ENCODE results near the gene NXPH4. TPM values are rescaled to one million over a fixed set of nuclear protein-coding genes. Genes with fewer than 3 reads are reported as not detected.

NXPH4 gene
- total RNA-seq, 2 experiments from 2014 or later = 5.3 to 10.5 TPM

DNA sequence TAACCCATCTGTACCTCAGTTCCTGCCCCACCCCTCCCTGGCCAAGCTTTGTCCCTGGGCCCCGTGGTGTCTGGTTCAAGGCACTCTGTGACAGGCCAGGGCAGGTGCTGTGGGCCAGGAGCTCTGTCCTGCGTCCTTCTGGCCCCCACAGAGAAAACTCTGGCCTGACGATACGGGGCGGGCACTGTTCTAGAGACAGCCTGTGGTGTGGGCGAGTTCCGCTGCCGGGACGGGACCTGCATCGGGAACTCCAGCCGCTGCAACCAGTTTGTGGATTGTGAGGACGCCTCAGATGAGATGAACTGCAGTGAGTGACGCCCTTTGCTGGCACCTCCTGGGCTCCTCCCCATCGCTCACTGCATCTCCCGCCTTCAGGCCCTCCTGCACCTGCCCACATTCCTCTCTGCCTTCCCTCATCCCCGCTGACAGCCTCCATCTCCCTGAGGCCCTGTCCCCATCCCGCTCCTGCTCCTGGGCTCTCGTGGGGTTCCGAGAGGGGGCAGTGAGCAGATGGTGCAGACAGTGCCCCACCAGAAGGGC, 22.8 kb upstream of the NXPH4 start:
- ChIA-PET CTCF (ENCODE audit: unreplicated experiment) (no interaction called here), POLR2A (no interaction called here)
- intact Hi-C loops (cut with micrococcal nuclease; ENCODE audit: unreplicated experiment) = no loop called here
- DNase-seq (ENCODE audit: low spot score) = no peak
- Histone ChIP-seq H3K4me2 (ENCODE audit: low read length) (no peak overlapping the region), H3K79me2 (ENCODE audit: insufficient read depth, low read depth, low read length) (no peaks in the 10 kb centered on the region), H3K27ac (ENCODE audit: low read depth, low read length, poor library complexity, severe bottlenecking) (no peak overlapping the region), H3K4me3 (ENCODE audit: low read depth, low read length, poor library complexity, severe bottlenecking) (no peak overlapping the region), H4K20me1 (ENCODE audit: insufficient read depth, low read length) (no peaks in the 10 kb centered on the region), H3K9me3 (ENCODE audit: low read length) (no peaks in the 10 kb centered on the region), H3K36me3 (ENCODE audit: insufficient read depth, low read length) (no peaks in the 10 kb centered on the region), H3K4me1 (ENCODE audit: insufficient read depth, low read length, poor library complexity, severe bottlenecking) (no peaks in the 10 kb centered on the region), H3K9me2 (ENCODE audit: insufficient read depth, low read length) (no peaks in the 10 kb centered on the region), H2AFZ (ENCODE audit: low read length) (no peak overlapping the region)
- BruUV-seq (replicated peaks) = no TSS peak
- TF ChIP-seq EZH2phosphoT487 (IDR thresholded peaks at IDR 0.05; ENCODE audit: borderline replicate concordance, low read depth, low read length) = no peak
- TF ChIP-seq, protein P1, sequence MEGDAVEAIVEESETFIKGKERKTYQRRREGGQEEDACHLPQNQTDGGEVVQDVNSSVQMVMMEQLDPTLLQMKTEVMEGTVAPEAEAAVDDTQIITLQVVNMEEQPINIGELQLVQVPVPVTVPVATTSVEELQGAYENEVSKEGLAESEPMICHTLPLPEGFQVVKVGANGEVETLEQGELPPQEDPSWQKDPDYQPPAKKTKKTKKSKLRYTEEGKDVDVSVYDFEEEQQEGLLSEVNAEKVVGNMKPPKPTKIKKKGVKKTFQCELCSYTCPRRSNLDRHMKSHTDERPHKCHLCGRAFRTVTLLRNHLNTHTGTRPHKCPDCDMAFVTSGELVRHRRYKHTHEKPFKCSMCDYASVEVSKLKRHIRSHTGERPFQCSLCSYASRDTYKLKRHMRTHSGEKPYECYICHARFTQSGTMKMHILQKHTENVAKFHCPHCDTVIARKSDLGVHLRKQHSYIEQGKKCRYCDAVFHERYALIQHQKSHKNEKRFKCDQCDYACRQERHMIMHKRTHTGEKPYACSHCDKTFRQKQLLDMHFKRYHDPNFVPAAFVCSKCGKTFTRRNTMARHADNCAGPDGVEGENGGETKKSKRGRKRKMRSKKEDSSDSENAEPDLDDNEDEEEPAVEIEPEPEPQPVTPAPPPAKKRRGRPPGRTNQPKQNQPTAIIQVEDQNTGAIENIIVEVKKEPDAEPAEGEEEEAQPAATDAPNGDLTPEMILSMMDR (conservative IDR thresholded peaks at IDR 0.05; ENCODE audit: low read length) = no peak

DNA sequence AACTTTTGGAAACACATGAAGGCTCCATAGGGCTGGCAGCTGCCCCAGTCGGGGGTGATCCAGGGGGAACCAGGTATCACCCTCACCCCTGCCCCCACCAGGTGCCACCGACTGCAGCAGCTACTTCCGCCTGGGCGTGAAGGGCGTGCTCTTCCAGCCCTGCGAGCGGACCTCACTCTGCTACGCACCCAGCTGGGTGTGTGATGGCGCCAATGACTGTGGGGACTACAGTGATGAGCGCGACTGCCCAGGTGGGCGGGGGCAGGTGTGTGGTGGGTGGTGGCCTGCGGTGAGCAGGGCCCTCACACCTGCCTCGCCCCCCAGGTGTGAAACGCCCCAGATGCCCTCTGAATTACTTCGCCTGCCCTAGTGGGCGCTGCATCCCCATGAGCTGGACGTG, 22.3 kb upstream of the NXPH4 start:
- no peak for DNase-seq (ENCODE audit: low spot score)
- no TSS peak for BruUV-seq (replicated peaks)
- H3K4me1 ChIP-seq (ENCODE audit: insufficient read depth, low read length, poor library complexity, severe bottlenecking) = no peaks in the 10 kb centered on the region
- no peaks in the 10 kb centered on the region for H3K79me2 ChIP-seq (ENCODE audit: insufficient read depth, low read depth, low read length)
- no peak overlapping the region for H3K27ac ChIP-seq (ENCODE audit: low read depth, low read length, poor library complexity, severe bottlenecking)
- TF ChIP-seq, protein P1 (conservative IDR thresholded peaks at IDR 0.05; ENCODE audit: low read length) = no peak
- no peak for TF ChIP-seq EZH2phosphoT487 (IDR thresholded peaks at IDR 0.05; ENCODE audit: borderline replicate concordance, low read depth, low read length)
- H2AFZ ChIP-seq (ENCODE audit: low read length) = no peak overlapping the region
- intact Hi-C loops (cut with micrococcal nuclease; ENCODE audit: unreplicated experiment) = no loop called here
- no peak overlapping the region for H3K4me3 ChIP-seq (ENCODE audit: low read depth, low read length, poor library complexity, severe bottlenecking)
- no peaks in the 10 kb centered on the region for H3K9me2 ChIP-seq (ENCODE audit: insufficient read depth, low read length)
- H3K36me3 ChIP-seq (ENCODE audit: insufficient read depth, low read length) = no peaks in the 10 kb centered on the region
- no peaks in the 10 kb centered on the region for H3K9me3 ChIP-seq (ENCODE audit: low read length)
- CTCF ChIA-PET (ENCODE audit: unreplicated experiment) = no interaction called here
- no peaks in the 10 kb centered on the region for H4K20me1 ChIP-seq (ENCODE audit: insufficient read depth, low read length)
- POLR2A ChIA-PET = no interaction called here
- H3K4me2 ChIP-seq (ENCODE audit: low read length) = no peak overlapping the region

DNA sequence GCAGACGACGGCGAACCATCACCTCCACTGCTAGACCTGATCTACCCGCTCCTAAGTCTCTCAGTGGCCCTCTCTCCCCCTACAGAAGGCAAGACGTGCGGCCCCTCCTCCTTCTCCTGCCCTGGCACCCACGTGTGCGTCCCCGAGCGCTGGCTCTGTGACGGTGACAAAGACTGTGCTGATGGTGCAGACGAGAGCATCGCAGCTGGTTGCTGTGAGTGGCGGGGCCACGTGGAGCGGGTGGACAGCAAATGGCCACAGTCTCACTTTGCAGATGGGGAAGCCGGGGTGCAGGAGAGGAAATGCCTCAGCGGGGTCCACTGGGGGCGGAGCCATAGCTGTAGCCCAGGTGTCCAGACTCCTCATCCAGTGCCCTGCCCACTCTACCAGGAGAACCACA, 21.4 kb upstream of the NXPH4 start:
- no peaks in the 10 kb centered on the region for H3K9me3 ChIP-seq (ENCODE audit: low read length)
- H3K79me2 ChIP-seq (ENCODE audit: insufficient read depth, low read depth, low read length) = no peaks in the 10 kb centered on the region
- no TSS peak for BruUV-seq (replicated peaks)
- POLR2A ChIA-PET = no interaction called here
- H3K36me3 ChIP-seq (ENCODE audit: insufficient read depth, low read length) = no peaks in the 10 kb centered on the region
- no peak for DNase-seq (ENCODE audit: low spot score)
- intact Hi-C loops (cut with micrococcal nuclease; ENCODE audit: unreplicated experiment) = no loop called here
- no peak overlapping the region for H3K27ac ChIP-seq (ENCODE audit: low read depth, low read length, poor library complexity, severe bottlenecking)
- H3K4me3 ChIP-seq (ENCODE audit: low read depth, low read length, poor library complexity, severe bottlenecking) = no peak overlapping the region
- no peaks in the 10 kb centered on the region for H3K4me1 ChIP-seq (ENCODE audit: insufficient read depth, low read length, poor library complexity, severe bottlenecking)
- TF ChIP-seq EZH2phosphoT487 (IDR thresholded peaks at IDR 0.05; ENCODE audit: borderline replicate concordance, low read depth, low read length) = no peak
- TF ChIP-seq, protein P1 (conservative IDR thresholded peaks at IDR 0.05; ENCODE audit: low read length) = no peak
- H3K9me2 ChIP-seq (ENCODE audit: insufficient read depth, low read length) = no peaks in the 10 kb centered on the region
- H2AFZ ChIP-seq (ENCODE audit: low read length) = no peak overlapping the region
- H3K4me2 ChIP-seq (ENCODE audit: low read length) = no peak overlapping the region
- CTCF ChIA-PET (ENCODE audit: unreplicated experiment) = no interaction called here
- H4K20me1 ChIP-seq (ENCODE audit: insufficient read depth, low read length) = no peaks in the 10 kb centered on the region
